NB4 (cell line): ENCODE data around the gene HNRNPU.

Experiments
- DNase-seq: peaks from one replicate; pipeline ENCODE4 v3.0.0; 2010; ENCODE audit warnings: low read depth
- H3K4me3 ChIP-seq: one replicate; pipeline ENCODE4 v1.5.1; 2011; ENCODE audit warnings: mild to moderate bottlenecking, low read depth, low read length, moderate library complexity
- CTCF ChIP-seq: IDR thresholded peaks from one replicate; pipeline ENCODE4 v1.5.1; 2012; ENCODE audit warnings: low read depth, low read length
- MYC ChIP-seq: IDR thresholded peaks from 2 replicates; pipeline ENCODE4 v1.6.1; 2011; ENCODE audit warnings: low read depth, low read length
- POLR2A ChIP-seq: IDR thresholded peaks from 2 replicates; pipeline ENCODE4 v1.6.1; 2011; ENCODE audit warnings: mild to moderate bottlenecking; ENCODE audit not compliant: insufficient read length; ENCODE audit errors: extremely low read depth
- TF ChIP-seq, protein P1 (sequence below): IDR thresholded peaks from 2 replicates; pipeline ENCODE4 v1.6.1; 2011; ENCODE audit warnings: low read depth, low read length

The HNRNPU gene

DNA sequence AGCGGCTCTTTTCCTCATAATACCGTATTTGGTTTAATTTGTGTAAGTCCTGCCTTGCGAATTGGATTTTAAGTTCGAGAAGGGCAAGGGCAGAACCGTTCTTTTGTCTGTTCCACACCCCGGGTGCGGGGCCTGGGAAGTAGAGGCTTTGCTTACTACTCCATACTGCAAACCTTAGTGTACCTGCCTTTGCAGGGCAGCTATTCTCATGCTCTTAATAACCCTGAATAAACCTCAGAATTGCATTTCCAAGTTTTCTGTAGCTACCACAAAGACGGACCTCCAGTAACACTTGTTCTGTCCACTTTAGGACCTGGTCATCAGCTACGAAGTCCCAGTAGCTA is 657 bp upstream of the HNRNPU start:
- DNase-seq: peak; percentile 57
- no peak for TF ChIP-seq CTCF
- TF ChIP-seq MYC: no peak
- no peak for TF ChIP-seq POLR2A
- TF ChIP-seq, protein P1, sequence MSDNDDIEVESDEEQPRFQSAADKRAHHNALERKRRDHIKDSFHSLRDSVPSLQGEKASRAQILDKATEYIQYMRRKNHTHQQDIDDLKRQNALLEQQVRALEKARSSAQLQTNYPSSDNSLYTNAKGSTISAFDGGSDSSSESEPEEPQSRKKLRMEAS: no peak
- H3K4me3 ChIP-seq: peak overlapping the region; percentile 90

DNA sequence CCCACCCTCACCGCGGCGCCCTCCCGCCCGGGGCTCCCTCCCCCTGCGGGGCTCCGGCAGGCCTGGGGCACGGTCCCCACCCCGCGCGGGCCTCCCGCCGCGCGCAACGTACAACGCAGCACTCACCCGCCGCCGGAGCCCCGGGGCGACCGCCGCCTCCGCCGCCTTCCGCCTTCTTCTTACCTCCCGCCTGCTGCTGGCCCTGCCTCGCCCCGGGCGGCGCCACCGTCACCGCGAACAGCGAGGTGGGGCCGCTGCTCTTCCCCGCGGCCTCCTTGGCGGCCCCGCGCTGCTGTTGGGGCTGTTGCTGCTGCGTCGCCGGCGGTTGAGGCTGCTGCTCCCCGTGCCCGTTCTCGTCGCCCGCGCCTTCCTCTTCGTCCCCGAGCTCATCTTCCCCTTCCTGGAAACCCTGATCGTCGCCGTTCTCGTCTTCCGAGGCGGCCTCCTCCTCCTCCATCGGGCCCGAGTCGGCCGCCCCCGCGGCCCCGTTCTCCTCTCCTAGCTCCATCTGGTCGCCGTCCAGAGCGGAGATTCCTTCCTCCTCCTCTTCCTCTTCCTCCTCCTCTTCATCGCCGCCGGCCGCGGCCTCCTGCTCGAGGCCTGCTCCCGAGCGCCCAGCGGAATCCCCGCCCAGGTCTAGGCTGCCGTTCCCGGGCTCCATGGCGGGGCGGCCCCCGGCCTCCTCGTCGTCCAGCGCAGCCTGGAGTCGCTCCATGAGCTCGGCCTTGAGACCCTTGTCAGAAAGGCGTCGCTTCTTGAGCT is 671 bp downstream of the HNRNPU start:
- H3K4me3 ChIP-seq: peak overlapping the region; percentile 88
- TF ChIP-seq CTCF (no peak), POLR2A (no peak), MYC (no peak)
- TF ChIP-seq, protein P1: no peak
- no peak for DNase-seq

DNA sequence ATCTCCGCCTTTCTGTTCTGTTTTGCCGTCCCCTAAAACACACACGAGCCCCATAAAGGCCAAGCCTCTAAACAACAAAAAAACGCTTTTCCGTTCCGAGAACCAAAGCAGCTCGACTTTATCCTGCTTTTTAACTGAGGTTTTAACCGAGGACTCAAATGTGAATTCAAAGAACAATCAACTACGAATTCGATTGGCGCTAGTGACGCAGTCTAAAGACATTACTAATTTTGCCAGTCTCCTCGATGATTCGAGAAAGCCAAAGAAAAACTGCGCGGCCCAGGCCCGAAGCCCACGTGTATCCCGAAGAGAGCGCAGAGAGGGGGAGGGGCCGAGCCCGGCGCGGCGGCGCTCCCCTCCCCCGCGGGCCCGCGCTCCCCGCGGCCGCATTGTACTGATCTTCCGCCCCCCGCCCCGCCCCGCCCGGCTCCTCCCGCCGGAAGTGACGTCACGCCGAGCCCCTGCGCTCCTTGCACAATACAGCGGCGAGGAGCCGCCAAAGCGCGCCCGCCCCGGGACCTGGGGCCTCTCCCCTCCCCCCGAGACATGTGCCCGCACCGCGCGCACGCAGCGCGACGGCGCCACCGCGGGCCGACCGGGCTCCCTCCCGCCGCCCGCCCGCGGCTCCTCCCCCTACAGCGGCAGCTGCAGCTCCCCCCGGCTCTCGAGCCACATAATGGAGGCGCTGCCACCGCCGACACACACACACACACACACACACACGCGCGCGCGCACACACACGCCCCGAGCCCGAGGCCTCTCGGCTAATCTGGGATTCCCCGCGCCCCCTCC is 1.4 kb downstream of the HNRNPU start:
- DNase-seq: peak; percentile 96
- peak overlapping the region; percentile 88 for H3K4me3 ChIP-seq
- TF ChIP-seq, protein P1: peak; percentile 91
- TF ChIP-seq CTCF (no peak), MYC (peak; percentile 91), POLR2A (peak; percentile 31)

DNA sequence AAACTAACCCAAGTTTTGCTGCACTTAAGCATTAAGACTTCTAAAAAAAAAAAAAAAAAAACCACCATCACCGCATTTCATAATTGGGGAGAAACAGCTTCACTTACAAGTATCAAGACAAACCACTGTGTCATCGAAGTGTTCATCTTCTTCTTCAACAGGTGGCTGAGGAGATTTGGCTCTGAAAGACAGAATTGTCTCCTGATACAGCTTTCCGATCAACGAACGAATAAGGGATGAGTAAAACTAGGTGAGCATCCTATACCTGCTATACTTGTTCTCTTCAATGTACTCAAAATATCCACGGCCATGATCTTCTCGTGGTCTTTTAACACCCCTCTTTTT is 2.0 kb downstream of the HNRNPU start:
- TF ChIP-seq, protein P1: no peak
- no peak for TF ChIP-seq POLR2A
- H3K4me3 ChIP-seq: peak overlapping the region; percentile 84
- peak; percentile 50 for DNase-seq

GRCh38 chr1:244861683-244862082 is 2.7 kb downstream of the HNRNPU start:
- H3K4me3 ChIP-seq: peak overlapping the region; percentile 84
- no peak for TF ChIP-seq POLR2A
- no peak for TF ChIP-seq CTCF
- TF ChIP-seq, protein P1: no peak
- TF ChIP-seq MYC: no peak
- peak; percentile 43 for DNase-seq
